ENCODE data around the gene CADM1.

DNA sequence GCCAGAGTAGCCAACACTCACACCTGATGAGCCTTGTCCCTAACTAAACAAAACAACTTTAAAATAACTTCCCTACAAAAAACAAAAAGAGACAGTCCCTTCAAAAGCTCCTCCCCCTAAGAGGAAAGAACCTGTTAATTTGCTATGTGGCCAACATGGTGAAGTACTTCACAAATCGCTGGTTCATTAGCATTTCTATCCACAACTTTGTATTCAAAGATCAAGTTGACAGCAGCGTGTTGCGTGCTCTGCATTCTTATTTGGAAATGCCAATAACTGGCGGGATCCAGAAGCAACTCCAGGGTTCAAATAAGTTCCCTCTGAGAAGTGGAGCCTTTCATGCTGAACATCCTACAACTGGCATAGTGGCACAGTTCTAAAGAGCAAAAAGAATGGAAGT, 48.6 kb downstream of the CADM1 start:
- TF ChIP-seq NFE2 (IDR thresholded peaks at IDR 0.05; ENCODE audit: low read depth) (no peak), RERE (CRISPR knock-in tag; IDR thresholded peaks at IDR 0.05; ENCODE audit: borderline replicate concordance) (no peak), TAF1 (IDR thresholded peaks at IDR 0.05; ENCODE audit: control insufficient read depth, extremely low read depth, insufficient read depth, low read length, severe bottlenecking) (no peak), PHF21A (IDR thresholded peaks at IDR 0.05; ENCODE audit: borderline replicate concordance, low read depth) (no peak), POLR2A (conservative IDR thresholded peaks at IDR 0.05) (no peak), MAFK (IDR thresholded peaks at IDR 0.05; ENCODE audit: low read length) (no peak), EZH2 (IDR thresholded peaks at IDR 0.05; ENCODE audit: borderline replicate concordance, low read depth, low read length) (no peak), SIN3A (IDR thresholded peaks at IDR 0.05; ENCODE audit: borderline replicate concordance in 2 of 2, control insufficient read depth in 1 of 2, low read depth in 2 of 2, low read length in 2 of 2) (no peak), ESRRA (IDR thresholded peaks at IDR 0.05; ENCODE audit: borderline replicate concordance, low read depth) (no peak), SIX5 (IDR thresholded peaks at IDR 0.05; ENCODE audit: borderline replicate concordance in 1 of 2, insufficient read depth in 1 of 2, low read depth in 1 of 2, low read length in 2 of 2) (no peak), CTCF (IDR thresholded peaks at IDR 0.05 in 2 of 3, conservative IDR thresholded peaks at IDR 0.05 in 1 of 3; ENCODE audit: insufficient read depth in 2 of 3, low read depth in 1 of 3, low read length in 3 of 3) (no peak)
- TF ChIP-seq, protein P1, sequence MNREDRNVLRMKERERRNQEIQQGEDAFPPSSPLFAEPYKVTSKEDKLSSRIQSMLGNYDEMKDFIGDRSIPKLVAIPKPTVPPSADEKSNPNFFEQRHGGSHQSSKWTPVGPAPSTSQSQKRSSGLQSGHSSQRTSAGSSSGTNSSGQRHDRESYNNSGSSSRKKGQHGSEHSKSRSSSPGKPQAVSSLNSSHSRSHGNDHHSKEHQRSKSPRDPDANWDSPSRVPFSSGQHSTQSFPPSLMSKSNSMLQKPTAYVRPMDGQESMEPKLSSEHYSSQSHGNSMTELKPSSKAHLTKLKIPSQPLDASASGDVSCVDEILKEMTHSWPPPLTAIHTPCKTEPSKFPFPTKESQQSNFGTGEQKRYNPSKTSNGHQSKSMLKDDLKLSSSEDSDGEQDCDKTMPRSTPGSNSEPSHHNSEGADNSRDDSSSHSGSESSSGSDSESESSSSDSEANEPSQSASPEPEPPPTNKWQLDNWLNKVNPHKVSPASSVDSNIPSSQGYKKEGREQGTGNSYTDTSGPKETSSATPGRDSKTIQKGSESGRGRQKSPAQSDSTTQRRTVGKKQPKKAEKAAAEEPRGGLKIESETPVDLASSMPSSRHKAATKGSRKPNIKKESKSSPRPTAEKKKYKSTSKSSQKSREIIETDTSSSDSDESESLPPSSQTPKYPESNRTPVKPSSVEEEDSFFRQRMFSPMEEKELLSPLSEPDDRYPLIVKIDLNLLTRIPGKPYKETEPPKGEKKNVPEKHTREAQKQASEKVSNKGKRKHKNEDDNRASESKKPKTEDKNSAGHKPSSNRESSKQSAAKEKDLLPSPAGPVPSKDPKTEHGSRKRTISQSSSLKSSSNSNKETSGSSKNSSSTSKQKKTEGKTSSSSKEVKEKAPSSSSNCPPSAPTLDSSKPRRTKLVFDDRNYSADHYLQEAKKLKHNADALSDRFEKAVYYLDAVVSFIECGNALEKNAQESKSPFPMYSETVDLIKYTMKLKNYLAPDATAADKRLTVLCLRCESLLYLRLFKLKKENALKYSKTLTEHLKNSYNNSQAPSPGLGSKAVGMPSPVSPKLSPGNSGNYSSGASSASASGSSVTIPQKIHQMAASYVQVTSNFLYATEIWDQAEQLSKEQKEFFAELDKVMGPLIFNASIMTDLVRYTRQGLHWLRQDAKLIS (CRISPR knock-in tag; IDR thresholded peaks at IDR 0.05): no peak
- TF ChIP-seq, protein P2, sequence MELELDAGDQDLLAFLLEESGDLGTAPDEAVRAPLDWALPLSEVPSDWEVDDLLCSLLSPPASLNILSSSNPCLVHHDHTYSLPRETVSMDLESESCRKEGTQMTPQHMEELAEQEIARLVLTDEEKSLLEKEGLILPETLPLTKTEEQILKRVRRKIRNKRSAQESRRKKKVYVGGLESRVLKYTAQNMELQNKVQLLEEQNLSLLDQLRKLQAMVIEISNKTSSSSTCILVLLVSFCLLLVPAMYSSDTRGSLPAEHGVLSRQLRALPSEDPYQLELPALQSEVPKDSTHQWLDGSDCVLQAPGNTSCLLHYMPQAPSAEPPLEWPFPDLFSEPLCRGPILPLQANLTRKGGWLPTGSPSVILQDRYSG (tag; conservative IDR thresholded peaks at IDR 0.05; ENCODE audit: low read depth): no peak

All from K562 (cell line).